GM12875 (cell line): ENCODE results near the gene C9orf152.
"Not testable (repeated sequence)": the region's sequence is repeated elsewhere in the genome, so short reads cannot be mapped to it uniquely, and the experiment has no call there.

ENCODE experiments used
- H3K4me3 ChIP-seq: one replicate; pipeline ENCODE4 v1.5.1; 2011; ENCODE audit warnings: low read depth, low read length, control low read depth
- CTCF ChIP-seq: IDR thresholded peaks from 2 replicates; pipeline ENCODE4 v1.5.1; 2011; ENCODE audit warnings: low read depth, mild to moderate bottlenecking, control low read depth, inconsistent platforms, low read length, moderate library complexity, borderline replicate concordance; ENCODE audit not compliant: insufficient read depth

Gene C9orf152

GRCh38 chr9:110214586-110215355 is 6.8 kb upstream of the C9orf152 start:
- H3K4me3 ChIP-seq = no peak overlapping the region
- TF ChIP-seq CTCF = no peak

- no peak for TF ChIP-seq CTCF
- no peak overlapping the region for H3K4me3 ChIP-seq
Observed at GRCh38 chr9:110214090-110214489, 6.1 kb upstream of the C9orf152 start.

GRCh38 chr9:110213413-110214044 is 5.6 kb upstream of the C9orf152 start:
- no peak overlapping the region for H3K4me3 ChIP-seq
- TF ChIP-seq CTCF = no peak

GRCh38 chr9:110207071-110207641 is 803 bp downstream of the C9orf152 start:
- H3K4me3 ChIP-seq = no peak overlapping the region

GRCh38 chr9:110206389-110206788 is 1.6 kb downstream of the C9orf152 start:
- TF ChIP-seq CTCF = no peak
- H3K4me3 ChIP-seq = no peak overlapping the region

More at GRCh38 chr9:110207071-110207641, 803 bp downstream of the C9orf152 start:
- TF ChIP-seq CTCF = no peak

- not testable (repeated sequence) for H3K4me3 ChIP-seq
Observed at GRCh38 chr9:110205612-110206011, 2.3 kb downstream of the C9orf152 start.

- no peak for TF ChIP-seq CTCF
- no peak overlapping the region for H3K4me3 ChIP-seq
Observed at GRCh38 chr9:110202232-110202631, 5.7 kb downstream of the C9orf152 start.
